Left kidney (tissue), 2 donors: Measurements from ENCODE around the gene FAM184B. TPM values are rescaled to one million over a fixed set of nuclear protein-coding genes. Genes with fewer than 3 reads are reported as not detected.
"Not testable (repeated sequence)": the region's sequence is repeated elsewhere in the genome, so short reads cannot be mapped to it uniquely, and the experiment has no call there.

Experiments
- DNase-seq: peaks from one replicate; pipeline ENCODE4 v3.0.0-alpha.2; 2013
- polyA plus RNA-seq: library from polyadenylated mRNA; unstranded; fragments of 120-200 nt; gene quantifications from one replicate; pipeline ENCODE4 v1.2.1, GENCODE V29; 2013; ENCODE audit not compliant: insufficient read length

The FAM184B gene
- polyA plus RNA-seq, 1 donor = 0.85 TPM

DNA sequence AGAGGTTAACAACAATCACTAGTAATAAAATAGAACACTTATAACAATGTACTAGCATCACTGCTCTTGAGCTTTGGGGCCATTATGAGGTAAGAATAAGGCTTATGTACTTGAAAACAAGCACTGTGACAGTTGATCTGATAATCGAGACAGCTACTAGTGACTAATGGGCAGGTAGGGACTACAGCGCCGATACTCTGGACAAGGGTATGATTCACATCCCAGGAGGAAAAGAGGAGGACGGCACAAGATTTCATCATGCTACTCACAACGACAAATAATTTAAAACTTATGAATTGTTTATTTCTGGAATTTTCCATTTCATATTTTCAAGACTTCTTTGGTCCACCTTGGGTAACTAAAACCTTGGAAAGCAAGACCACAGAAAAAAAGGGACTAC lies 62.3 kb downstream of the FAM184B start:
- no peak for DNase-seq

DNA sequence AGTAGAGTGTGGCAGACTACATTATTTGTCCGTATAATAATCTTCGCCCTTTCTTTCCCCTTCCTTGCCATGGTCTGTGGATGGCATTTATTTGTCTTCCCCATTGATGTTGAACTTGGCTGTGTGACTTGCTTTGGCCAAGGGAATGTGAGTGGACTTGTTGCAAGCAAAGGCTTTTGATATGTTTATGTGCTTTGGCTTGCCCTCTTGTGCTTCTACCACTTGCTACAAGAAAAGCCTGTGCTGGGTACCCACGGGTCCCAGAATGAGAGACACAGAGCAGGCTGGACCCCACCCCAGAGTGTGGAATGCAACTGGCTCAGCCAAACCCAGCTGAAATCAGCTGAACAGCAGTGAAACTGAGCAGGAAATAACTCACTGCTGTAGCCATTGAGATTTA lies 63.0 kb downstream of the FAM184B start:
- no peak for DNase-seq

DNA sequence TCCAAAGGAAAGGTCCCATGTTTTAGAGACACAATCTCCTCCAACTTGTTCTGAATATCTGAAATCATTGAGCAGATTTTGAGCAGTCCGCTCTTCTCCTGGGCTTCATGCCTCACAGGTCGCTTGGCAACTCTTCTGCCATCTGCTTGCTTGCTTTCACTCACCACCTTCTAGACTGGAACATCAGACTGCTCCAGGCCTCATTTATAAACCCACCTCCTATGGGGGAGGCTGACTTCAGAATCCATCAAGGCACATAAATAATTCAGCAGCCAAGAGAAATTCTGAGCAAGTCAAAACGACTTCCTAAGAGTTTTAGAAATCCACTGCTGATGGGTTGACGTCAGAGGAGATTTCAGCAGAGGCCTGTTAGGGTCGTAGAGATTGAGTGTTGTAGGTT lies 64.1 kb downstream of the FAM184B start:
- no peak for DNase-seq

DNA sequence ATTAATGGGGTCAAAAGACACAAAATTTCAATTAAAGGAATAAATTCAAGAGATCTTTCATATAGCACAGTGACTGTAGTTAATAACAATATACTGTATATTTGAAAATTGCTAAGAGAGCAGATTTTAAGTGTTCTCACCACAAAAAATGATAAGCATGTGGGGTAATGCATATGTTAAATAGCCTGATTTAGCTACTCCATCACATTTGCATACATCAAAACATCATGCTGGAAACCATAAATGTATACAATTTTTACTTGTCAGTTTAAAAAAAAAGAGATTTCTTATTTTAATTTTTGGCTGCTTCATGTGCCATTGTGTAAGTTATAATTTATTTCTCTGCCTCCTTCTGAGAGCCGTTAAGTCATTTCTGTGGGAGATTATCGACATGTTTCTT lies 65.9 kb downstream of the FAM184B start:
- no peak for DNase-seq

DNA sequence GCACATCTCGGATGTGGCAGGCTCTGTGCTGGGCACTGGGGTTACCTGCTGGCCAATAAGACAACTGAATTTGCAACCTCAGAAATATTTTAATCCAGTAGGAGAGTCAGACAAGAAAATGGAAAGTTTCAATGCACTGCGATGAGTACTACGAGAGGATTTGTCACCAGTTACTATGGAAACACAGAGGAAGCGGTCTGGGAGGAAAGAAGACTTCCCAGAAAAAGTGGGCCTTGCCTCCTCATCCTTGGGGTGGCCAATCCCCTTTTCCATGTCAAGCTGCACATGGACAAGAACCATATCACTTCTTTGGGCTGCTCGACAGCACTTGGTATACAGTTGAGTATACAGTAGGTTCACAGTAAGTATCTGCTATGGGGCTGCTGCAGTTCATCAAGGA lies 67.6 kb downstream of the FAM184B start:
- DNase-seq = no peak

DNA sequence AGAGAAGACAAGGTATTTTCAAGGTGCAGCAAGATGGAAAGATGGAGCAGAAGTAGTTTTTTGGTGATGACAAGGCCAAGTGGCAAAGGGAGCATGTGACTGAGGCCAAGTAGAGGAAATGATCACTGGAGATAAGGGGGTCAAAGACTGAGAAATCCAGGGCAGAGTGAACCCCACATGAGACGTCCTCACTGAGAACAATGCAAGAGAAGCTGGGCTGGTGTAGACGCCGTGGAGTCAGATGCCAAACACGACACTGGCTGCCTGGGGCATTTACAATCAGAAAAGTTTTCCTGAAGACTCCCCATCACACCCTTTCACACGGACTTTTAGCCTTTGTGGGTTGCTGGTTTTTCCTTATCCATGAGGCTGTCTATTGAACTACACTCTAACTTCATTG lies 69.3 kb downstream of the FAM184B start:
- DNase-seq = no peak

DNA sequence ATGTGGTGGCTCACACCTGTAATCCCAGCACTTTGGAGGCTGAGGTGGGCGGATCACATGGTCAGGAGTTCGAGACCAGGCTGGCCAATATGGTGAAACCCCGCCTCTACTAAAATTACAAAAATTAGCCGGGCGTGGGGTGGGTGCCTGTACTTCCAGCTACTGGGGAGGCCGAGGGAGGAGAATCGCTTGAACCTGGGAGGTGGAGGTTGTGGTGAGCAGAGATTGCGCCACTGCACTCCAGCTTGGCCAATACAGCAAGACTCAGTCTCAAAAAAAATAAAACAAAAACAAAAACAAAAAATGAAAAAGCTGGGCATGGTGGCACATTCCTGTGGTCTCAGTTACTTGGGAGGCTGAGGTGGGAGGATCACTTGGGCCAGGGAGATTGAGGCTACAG lies 70.2 kb downstream of the FAM184B start:
- DNase-seq = not testable (repeated sequence)

DNA sequence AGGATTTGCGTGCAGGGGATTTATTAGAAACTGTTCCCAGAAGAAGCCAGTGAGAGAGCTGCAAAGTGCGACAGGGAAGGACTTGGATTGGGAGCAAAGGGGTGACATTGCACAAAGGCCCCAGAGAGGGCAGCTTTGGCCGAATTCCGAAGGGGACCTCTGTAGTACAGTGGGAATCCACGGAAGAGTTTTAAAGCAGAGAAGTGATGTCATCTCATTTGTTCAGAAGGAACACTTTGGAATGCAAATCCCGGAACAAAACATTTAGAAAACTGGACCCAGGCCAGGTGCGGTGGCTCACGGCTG lies 71.7 kb downstream of the FAM184B start:
- no peak for DNase-seq

DNA sequence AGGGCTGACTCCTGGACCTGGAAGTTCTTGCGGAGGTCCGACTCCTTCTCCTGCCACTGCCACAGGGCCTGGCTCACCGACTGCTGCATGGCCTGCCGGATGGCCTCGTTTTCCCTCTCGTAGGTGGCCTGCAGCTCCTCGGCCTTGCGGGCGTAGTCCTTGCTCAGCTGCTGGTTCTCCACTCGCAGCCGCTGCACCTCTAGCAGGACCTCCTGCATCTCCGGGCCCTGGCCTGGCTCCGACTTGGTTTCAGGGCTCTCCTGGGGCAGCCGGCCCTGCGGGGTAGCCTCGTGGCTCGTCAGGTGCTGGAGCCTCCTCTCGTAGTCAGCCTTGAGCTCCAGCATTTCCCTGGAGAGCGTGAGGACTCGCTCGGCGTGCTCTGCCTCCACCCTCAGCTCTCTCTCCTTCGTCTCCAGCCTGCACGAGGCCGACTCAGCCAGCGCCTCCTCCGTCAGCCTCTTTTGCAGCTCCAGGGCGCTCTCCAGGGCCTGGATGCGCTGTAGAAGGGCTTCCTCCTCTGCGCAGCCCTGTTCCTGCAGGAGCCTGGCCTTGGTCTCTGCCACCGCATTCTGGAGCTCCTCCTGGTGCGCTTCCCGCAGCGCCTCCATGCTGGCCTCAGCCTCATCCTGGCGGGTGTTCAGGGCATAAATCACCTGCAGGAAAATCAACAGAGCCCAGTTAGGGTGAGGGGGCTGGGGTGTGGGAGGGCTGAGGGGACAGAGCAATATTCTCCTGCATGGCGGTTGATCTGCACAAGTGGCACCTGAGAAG lies 72.2 kb downstream of the FAM184B start:
- DNase-seq = no peak

DNA sequence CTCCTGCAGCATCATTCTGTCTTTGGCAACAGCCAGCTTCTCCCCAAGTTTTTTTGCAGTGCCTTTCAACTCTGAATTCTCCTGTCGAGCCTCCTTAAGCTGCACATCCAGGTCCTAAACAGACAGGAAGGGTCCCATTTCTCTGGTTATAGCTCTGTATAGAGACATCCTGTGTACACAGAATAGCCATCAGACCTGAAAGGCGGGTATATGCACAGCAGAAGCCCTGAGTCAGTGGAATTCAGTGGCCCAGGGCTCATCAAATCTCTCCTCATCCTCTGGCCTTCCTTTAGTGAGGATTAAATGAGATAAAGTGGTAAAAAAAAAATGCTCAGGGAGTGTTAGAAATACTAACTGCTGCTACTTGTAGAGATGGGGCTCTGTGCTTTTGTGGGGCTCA lies 73.8 kb downstream of the FAM184B start:
- no peak for DNase-seq

DNA sequence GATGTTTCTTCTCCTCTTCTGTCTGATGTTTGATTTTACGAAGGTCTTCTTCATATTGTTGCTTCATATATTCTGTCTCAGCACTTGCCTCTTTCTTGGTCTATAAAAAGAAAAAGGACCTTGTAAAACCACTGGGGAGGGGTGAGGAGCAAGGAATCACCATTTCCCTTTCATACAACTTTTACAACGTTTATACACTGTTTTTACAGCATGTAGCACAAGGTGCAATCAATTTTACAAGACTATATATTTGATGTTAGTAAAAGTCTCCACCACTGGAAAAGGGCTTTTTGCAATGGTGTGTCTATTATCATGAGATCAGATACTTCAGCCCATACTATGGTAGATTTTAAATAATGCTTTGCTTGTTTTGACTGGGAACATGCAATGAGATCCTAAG lies 76.3 kb downstream of the FAM184B start:
- DNase-seq = no peak

DNA sequence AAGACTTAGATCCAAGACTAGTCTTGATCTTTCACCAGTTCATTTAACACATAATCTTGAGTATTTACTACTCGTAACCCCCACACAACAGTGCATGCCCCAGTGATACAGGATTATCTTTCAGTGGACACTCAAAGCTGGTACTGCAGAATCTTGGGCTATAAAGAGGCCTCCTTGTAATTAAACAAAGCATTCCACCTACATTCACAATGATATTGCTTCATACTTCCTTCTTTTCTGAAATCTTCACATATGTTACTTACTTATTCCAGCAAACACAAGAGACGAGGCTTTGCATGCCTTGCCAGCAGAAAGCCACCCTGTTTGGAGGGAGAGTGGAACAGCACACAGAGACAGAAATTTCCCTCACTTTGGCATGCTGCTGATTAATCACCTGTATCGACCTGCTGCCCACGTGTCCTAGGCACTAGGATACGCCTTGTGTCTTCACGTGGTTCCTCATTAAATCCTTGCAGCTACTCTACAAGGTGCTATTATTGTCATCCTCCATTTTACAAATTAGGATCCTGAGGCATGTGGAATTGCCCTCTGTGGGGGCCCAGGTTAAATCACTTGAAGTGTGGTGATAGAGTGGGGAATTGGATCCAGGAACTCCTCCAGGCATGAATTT lies 77.3 kb downstream of the FAM184B start:
- DNase-seq = no peak

DNA sequence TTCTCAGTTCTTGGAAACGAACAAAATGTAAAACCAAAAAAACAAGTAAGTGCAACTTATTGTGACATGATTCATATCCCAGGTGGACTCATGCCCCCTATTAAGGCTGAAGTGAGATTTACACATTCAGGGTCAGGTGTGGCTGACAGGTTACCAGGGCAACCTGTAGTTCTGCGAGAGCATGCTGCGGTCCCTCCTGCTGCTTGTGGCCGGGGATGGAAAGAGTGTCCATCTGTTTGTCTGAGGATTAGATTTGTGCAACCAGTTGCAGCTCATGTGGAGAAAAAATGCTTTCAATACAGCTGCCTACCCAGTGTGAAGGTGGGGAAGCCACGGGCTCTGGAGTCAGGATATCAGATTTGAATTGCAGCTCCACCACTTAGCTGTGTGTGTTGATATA lies 78.8 kb downstream of the FAM184B start:
- DNase-seq = no peak

DNA sequence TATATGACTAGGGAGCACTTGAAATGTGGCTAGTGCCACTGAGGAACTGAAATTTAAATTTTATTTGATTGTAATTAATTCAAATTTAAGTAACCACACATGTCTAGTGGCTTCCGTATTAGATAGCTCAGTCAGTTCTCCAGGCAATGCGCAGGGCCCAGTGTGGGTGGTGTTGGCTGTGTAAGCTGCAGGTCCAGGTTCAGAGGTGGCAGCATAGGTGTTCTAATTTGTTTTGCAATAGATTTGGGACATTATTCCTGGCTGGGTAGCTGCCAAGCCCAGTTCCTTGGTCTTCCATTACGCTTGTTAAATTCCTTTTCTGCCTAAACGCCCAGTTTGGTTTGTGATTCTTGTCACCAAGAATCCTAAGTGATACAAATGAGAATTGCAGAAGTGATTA lies 79.5 kb downstream of the FAM184B start:
- DNase-seq = no peak

DNA sequence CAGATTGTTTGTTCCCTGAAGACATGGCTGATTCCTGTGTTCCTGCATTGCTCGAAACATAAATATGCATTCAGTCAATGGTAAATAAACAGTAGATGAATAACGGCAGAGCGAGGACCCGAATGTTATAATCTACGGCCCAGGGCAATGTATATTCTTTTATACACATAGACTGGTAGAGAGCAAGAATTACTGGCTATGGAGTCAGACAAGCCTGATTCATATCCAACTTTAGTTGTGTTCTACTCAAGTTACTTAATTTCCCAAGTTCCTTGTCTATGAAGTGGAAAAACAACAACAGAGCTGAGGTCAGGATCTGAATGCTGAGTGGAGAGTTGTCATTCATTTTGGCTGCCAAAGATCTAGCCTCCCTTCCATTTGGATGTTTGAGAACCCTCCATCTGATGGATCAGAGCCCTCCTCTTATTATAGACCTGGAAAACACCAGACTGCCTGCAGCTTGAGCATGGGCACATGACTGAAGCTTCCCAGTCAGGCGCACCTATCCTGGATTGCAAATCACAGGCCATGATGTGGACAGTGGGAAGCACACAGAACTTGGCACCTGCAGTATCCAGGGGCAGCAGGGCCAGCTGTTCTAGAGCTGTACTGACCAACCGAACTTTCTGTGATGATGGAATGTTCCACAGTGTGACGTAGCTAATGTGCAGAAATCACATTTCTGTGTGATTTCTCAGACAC lies 80.1 kb downstream of the FAM184B start:
- no peak for DNase-seq

DNA sequence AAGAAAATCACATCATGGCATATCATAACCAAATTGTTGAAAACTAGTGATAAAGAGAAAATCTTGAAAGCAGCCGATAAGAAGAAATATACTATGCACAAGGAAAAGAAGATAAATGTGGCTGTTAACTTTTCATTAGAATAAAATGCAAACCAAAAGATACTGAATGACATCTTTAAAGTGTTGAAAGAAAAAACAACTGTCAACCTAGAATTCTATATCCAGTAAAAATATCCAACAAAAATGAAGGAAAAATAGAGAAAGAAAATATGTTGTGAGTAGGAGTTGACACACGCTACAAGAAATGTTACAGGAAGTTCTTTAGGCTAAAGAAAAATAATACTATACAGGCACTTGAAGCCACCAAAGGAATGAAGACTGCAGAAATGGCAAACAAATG lies 82.0 kb downstream of the FAM184B start:
- DNase-seq = no peak

DNA sequence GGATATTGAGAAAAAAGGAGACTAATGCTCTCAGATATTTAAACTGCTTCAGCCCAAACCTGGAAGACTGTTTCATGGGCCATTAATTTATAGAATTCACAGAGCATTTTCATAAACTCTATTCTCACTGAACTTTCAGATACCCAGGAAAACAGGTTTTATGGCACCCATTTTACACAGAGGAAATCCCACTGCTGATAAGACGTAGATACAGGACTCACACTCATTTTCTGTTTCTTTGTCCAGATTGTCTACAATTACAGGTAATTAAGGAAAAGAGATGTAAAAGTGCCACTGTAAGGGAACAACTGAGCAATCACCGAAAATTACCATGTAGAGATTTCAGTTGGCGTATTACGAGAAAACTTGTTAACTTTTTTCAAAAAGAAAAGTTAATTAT lies 83.3 kb downstream of the FAM184B start:
- no peak for DNase-seq

DNA sequence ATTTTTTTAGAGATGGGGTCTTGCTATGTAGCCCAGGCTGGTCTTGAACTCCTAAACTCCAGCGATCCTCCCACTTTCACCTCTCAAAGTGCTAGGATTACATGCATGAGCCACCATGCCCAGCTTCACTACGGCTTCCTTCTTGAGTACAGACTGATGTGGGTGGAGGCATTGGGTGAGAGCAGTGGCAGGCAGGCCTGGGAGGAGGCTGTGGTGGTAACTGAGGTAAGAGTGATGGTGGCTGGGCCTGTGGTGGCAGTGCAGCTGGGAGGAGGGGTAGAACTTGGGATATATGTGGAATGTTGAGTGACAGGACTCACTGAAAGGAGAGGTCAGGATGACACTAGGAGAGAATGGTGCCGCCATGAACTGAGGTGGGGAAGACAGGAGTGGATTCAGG lies 86.1 kb downstream of the FAM184B start:
- no peak for DNase-seq

DNA sequence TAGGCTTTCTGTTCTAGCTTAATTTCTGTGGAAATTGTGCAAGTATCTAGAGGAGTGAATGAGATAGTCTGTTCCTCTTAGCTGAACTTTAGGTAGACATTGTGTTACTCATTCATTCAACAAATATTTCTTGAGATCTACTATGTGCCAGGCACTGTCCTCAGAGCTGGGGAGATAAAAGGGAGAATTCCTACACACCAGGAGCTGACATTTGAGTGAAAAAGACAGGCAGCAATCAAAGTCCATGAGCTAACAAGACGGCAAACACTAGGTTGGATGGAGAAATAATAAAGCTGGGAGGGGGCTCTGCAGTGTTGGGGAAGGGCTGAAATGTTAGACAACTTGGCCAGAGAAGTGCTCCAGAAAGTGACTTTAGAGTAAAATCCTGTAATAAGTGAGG lies 86.9 kb downstream of the FAM184B start:
- no peak for DNase-seq

DNA sequence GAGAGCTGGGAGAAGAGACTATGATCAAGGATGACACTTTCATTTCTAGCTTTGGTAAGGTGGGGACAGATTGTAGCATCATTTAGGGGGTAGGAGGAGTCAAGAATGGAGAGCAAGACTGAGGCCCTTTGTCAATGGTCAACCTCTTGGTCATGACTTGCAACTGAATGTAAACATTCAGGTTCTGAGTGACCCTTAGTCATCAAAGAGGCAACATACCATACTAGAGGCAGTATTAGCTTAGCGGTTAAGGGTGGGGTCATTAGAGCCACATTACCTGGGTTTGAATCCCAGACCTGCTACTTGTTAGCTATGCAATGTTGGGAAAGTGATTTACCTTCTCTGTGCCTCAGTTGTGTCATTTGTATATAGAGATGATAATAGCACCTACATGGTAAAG lies 90.5 kb downstream of the FAM184B start:
- no peak for DNase-seq

DNA sequence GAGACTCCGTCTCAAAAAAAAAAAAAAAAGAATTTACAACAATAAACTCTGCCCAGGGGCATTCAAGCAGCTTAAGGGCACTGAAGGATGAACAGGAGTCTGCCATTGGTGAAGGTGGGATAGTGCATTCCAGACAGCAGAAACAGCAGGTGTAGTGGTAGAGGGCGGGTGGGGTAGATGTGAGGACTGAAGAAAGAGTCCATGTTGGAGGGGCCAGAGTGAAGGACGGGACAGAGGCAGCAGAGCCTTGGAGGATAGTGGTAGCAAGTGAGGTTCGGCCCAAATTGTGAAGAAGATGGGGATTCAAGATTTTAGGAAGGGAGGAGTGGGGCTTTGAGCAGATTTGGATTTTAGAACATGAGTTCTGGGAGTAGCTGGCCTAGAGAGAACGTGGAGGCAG lies 91.3 kb downstream of the FAM184B start:
- no peak for DNase-seq

DNA sequence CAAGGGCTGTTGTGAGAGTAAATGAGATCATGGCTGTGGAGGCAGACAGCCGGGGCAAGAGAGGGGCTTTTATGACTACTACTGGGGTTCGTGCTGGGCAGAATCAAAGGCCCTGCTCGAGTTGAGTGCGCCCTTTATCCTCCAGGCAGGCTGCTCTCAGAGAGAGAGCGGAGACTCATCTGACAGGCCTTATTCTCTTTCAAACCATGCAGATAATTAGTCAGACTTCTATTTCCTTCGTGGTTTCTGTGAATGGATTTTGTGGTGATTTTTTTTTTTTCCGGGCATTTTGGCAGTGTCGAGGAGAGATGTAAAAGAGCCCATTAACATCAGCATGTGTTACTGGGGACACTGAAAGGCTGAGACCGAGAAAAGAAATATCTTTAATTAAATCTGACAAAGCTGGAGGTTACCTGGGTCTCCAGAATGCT lies 93.4 kb downstream of the FAM184B start:
- DNase-seq = no peak

DNA sequence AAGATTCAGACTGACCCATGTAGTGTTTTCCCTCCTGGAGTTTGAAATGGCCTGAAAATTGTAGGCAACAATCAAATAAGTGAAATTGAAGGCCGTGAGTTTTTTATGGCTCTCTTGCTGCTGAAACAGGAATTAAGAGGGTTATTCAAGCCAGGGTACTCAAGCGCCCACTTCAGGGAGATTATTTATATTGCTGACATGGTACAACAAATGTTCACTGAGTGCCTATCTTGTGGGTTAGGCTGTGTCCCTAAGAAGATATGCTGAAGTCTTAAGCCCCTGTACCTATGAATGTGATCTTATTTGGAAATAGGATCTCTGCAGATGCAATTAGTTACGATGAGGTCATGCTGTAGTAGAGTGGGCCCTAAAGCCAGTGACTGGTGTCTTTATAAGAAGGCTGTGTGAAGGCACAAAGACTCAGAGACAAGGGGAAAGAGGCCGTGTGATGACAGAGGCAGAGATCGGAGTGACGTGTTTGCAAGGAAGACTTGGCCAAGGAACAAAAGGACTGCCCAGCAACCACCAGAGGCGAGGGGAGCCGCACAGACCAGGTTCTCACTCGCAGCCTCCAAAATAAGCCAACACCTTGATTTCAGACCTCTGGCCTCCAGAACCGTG lies 94.1 kb downstream of the FAM184B start:
- DNase-seq = no peak
